MCF 10A (cell line): ENCODE measurements around the gene MSI2. TPM values are rescaled to one million over a fixed set of nuclear protein-coding genes. Genes with fewer than 3 reads are reported as not detected.

Experiments used
- BruUV-seq: library from RNA; stranded (reverse); fragments of 400-500 nt; replicated peaks from 2 replicates; lab custom pipeline; 2021; lab: Mats Ljungman, UMichigan
- CTCF ChIA-PET: fragments of 300-600 bp; sonication (Branson Sonifier 250); formaldehyde crosslinking; extraction: SDS; loops from one replicate; lab custom pipeline; 2021; ENCODE audit warnings: antibody characterized with exemption, inconsistent platforms; lab: Yijun Ruan, JAX
- POLR2A ChIA-PET: fragments of 300-600, 350-650 bp; sonication (Branson Sonifier 250); formaldehyde crosslinking; extraction: SDS; loops from one replicate; lab custom pipeline; 2020; ENCODE audit warnings: antibody characterized with exemption, inconsistent platforms; lab: Yijun Ruan, JAX
- DNase-seq: peaks from one replicate; pipeline ENCODE4 v3.0.0-alpha.2; 2018; ENCODE audit not compliant: unreplicated experiment
- H3K27ac Mint-ChIP-seq: one replicate; pipeline ENCODE4 v1.8.0; 2022; ENCODE audit warnings: mild to moderate bottlenecking, low read depth, mixed read lengths; ENCODE audit not compliant: unreplicated experiment
- H3K27me3 Mint-ChIP-seq: one replicate; pipeline ENCODE4 v1.8.0; 2022; ENCODE audit warnings: mixed read lengths; ENCODE audit not compliant: insufficient read depth, unreplicated experiment
- H3K36me3 Mint-ChIP-seq: one replicate; pipeline ENCODE4 v1.8.0; 2022; ENCODE audit warnings: mild to moderate bottlenecking, moderate library complexity, mixed read lengths; ENCODE audit not compliant: insufficient read depth, unreplicated experiment
- H3K4me1 Mint-ChIP-seq: one replicate; pipeline ENCODE4 v1.8.0; 2022; ENCODE audit warnings: mixed read lengths; ENCODE audit not compliant: insufficient read depth, unreplicated experiment
- H3K4me3 Mint-ChIP-seq: one replicate; pipeline ENCODE4 v1.8.0; 2022; ENCODE audit warnings: mild to moderate bottlenecking, moderate library complexity, mixed read lengths; ENCODE audit not compliant: unreplicated experiment
- H3K9me3 Mint-ChIP-seq: one replicate; pipeline ENCODE4 v1.8.0; 2022; ENCODE audit warnings: mixed read lengths; ENCODE audit not compliant: unreplicated experiment
- intact Hi-C: fragments of 100-400 bp; cut with micrococcal nuclease; formaldehyde crosslinking; loops from 2 replicates; pipeline ENCODE4 v1.14.1; 2022
- total RNA-seq: library from RNA; stranded (reverse); gene quantifications from 2 replicates; pipeline ENCODE4 v1.2.3, GENCODE V29; 2022
- TF ChIP-seq, protein P1 (sequence below): fragments of 200-600 bp; IDR thresholded peaks from one replicate; pipeline ENCODE4 v1.8.0; 2022; ENCODE audit warnings: antibody characterized with exemption, mild to moderate bottlenecking; ENCODE audit not compliant: unreplicated experiment

MSI2 gene
- total RNA-seq, 1 experiment from 2014 or later, result 60.6 TPM

DNA sequence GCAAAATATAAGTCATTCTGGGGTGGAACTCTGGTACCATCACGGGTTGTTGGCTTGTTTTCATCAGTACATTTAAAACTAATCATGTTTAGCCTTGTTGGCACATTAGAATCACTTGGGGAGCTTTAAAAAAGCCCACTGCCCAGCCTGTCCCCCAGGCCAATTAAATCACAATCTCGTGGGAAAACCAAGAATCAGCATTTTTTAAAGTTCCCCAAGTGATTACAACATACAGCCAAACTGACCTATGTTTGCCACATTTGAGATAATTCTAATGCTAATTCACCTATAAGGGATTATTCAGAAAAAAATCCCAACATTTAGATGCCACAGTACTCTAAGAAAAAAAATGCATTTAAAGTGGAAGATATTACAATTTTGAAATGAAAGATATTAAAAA is 8.4 kb upstream of the MSI2 start:
- POLR2A ChIA-PET, result interaction anchor here (0.7 kb wide), 1 partner anchor 333 kb away, joined by 3 read pairs; no protein-coding TSS in a partner anchor

GRCh38 chr17:57249520-57249919 is 6.8 kb upstream of the MSI2 start:
- H3K4me3 Mint-ChIP-seq, result no peak overlapping the region
- TF ChIP-seq, protein P1, sequence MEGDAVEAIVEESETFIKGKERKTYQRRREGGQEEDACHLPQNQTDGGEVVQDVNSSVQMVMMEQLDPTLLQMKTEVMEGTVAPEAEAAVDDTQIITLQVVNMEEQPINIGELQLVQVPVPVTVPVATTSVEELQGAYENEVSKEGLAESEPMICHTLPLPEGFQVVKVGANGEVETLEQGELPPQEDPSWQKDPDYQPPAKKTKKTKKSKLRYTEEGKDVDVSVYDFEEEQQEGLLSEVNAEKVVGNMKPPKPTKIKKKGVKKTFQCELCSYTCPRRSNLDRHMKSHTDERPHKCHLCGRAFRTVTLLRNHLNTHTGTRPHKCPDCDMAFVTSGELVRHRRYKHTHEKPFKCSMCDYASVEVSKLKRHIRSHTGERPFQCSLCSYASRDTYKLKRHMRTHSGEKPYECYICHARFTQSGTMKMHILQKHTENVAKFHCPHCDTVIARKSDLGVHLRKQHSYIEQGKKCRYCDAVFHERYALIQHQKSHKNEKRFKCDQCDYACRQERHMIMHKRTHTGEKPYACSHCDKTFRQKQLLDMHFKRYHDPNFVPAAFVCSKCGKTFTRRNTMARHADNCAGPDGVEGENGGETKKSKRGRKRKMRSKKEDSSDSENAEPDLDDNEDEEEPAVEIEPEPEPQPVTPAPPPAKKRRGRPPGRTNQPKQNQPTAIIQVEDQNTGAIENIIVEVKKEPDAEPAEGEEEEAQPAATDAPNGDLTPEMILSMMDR, result no peak
- peaks cover 19% of the 10 kb centered on the region for H3K9me3 Mint-ChIP-seq
- BruUV-seq, result no TSS peak
- ChIA-PET CTCF (interaction anchor here (0.6 to 1.0 kb wide), 3 partner anchors 128 to 397 kb away, joined by 3 to 4 read pairs (median 3); no protein-coding TSS in a partner anchor), POLR2A (interaction anchor here (0.6 kb wide), 1 partner anchor 350 kb away, joined by 3 read pairs; no protein-coding TSS in a partner anchor)
- DNase-seq, result no peak
- H3K4me1 Mint-ChIP-seq, result no peaks in the 10 kb centered on the region
- intact Hi-C loops, result loop anchor here (10.0 kb wide), 1 partner anchor 585 kb away; no protein-coding TSS in a partner anchor
- H3K36me3 Mint-ChIP-seq, result no peaks in the 10 kb centered on the region
- H3K27ac Mint-ChIP-seq, result no peak overlapping the region
- H3K27me3 Mint-ChIP-seq, result no peaks in the 10 kb centered on the region

More for the DNA sequence above, 8.4 kb upstream of the MSI2 start:
- CTCF ChIA-PET, result no interaction called here
- no peak overlapping the region for H3K27ac Mint-ChIP-seq
- H3K27me3 Mint-ChIP-seq, result no peaks in the 10 kb centered on the region
- H3K36me3 Mint-ChIP-seq, result no peaks in the 10 kb centered on the region
- DNase-seq, result no peak
- H3K4me3 Mint-ChIP-seq, result no peak overlapping the region
- no TSS peak for BruUV-seq
- TF ChIP-seq, protein P1, result no peak
- H3K4me1 Mint-ChIP-seq, result peaks cover 2% of the 10 kb centered on the region
- peaks cover 19% of the 10 kb centered on the region for H3K9me3 Mint-ChIP-seq
- intact Hi-C loops, result loop anchor here (10.0 kb wide), 1 partner anchor 587 kb away; no protein-coding TSS in a partner anchor

- TF ChIP-seq, protein P1, result no peak
- H3K9me3 Mint-ChIP-seq, result peaks cover 19% of the 10 kb centered on the region
- no peaks in the 10 kb centered on the region for H3K27me3 Mint-ChIP-seq
- no peaks in the 10 kb centered on the region for H3K36me3 Mint-ChIP-seq
- H3K4me3 Mint-ChIP-seq, result no peak overlapping the region
- no peak for DNase-seq
- no peak overlapping the region for H3K27ac Mint-ChIP-seq
- BruUV-seq, result no TSS peak
- ChIA-PET POLR2A (no interaction called here), CTCF (interaction anchor here (4.3 kb wide), 1 partner anchor 8 kb away, joined by 35 read pairs; no protein-coding TSS in a partner anchor)
- intact Hi-C loops, result no loop called here
- peaks cover 5% of the 10 kb centered on the region for H3K4me1 Mint-ChIP-seq
Measured at GRCh38 chr17:57251211-57251787, 5.0 kb upstream of the MSI2 start.

GRCh38 chr17:57253362-57254065 is 2.8 kb upstream of the MSI2 start:
- ChIA-PET CTCF (interaction anchor here (0.7 to 4.3 kb wide), 4 partner anchors 10 to 494 kb away, joined by 3 to 35 read pairs (median 5); no protein-coding TSS in a partner anchor), POLR2A (interaction anchor here (0.7 to 0.8 kb wide), 3 partner anchors 10 to 234 kb away, joined by 3 to 4 read pairs (median 3); no protein-coding TSS in a partner anchor)
- Mint-ChIP-seq H3K4me1 (peaks cover 8% of the 10 kb centered on the region), H3K36me3 (no peaks in the 10 kb centered on the region), H3K27ac (no peak overlapping the region), H3K4me3 (peak overlapping the region; percentile 4), H3K9me3 (peaks cover 19% of the 10 kb centered on the region), H3K27me3 (no peaks in the 10 kb centered on the region)
- no peak for DNase-seq
- intact Hi-C loops, result no loop called here
- TF ChIP-seq, protein P1, result no peak
- BruUV-seq, result no TSS peak
